ENCODE data around the gene RNF223. TPM values are rescaled to one million over a fixed set of nuclear protein-coding genes. Genes with fewer than 3 reads are reported as not detected.

The RNF223 gene
- total RNA-seq, 1 donor from 2014 or later: not detected

DNA sequence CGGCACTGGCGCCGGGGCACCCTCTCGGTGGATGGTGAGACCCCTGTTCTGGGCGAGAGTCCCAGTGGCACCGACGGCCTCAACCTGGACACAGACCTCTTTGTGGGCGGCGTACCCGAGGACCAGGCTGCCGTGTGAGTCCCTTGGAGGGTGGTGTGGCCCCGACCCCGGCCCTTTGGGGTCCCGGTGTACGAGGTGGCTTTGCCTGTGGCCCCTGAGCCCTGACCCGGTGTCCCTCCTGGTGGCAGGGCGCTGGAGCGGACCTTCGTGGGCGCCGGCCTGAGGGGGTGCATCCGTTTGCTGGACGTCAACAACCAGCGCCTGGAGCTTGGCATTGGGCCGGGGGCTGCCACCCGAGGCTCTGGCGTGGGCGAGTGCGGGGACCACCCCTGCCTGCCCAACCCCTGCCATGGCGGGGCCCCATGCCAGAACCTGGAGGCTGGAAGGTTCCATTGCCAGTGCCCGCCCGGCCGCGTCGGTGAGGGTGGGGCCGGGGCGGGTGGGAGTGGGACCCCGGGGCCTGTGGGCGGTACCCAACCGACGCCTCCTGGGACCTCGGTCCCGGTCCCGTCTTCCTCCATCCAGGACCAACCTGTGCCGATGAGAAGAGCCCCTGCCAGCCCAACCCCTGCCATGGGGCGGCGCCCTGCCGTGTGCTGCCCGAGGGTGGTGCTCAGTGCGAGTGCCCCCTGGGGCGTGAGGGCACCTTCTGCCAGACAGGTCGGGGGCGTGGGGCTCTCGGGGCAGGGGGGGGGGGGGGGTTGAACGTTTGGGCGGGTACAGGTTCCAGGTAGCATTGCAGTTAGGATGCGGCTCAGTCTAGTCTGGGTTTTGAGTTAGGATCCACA lies 24.6 kb downstream of the RNF223 start:
- Histone ChIP-seq H3K27me3 (ENCODE audit: low read depth) (no peaks in the 10 kb centered on the region), H3K4me1 (peaks cover 3% of the 10 kb centered on the region), H3K27ac (replicated peaks) (no peak overlapping the region), H3K36me3 (peaks cover 50% of the 10 kb centered on the region), H3K9me3 (replicated peaks) (no peaks in the 10 kb centered on the region), H3K4me3 (no peak overlapping the region)
- intact Hi-C loops (cut with micrococcal nuclease): no loop called here
- TF ChIP-seq, protein P1, sequence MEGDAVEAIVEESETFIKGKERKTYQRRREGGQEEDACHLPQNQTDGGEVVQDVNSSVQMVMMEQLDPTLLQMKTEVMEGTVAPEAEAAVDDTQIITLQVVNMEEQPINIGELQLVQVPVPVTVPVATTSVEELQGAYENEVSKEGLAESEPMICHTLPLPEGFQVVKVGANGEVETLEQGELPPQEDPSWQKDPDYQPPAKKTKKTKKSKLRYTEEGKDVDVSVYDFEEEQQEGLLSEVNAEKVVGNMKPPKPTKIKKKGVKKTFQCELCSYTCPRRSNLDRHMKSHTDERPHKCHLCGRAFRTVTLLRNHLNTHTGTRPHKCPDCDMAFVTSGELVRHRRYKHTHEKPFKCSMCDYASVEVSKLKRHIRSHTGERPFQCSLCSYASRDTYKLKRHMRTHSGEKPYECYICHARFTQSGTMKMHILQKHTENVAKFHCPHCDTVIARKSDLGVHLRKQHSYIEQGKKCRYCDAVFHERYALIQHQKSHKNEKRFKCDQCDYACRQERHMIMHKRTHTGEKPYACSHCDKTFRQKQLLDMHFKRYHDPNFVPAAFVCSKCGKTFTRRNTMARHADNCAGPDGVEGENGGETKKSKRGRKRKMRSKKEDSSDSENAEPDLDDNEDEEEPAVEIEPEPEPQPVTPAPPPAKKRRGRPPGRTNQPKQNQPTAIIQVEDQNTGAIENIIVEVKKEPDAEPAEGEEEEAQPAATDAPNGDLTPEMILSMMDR (IDR thresholded peaks at IDR 0.05; ENCODE audit: borderline replicate concordance): no peak
- DNase-seq: no peak

GRCh38 chr1:1048765-1049164 lies 25.3 kb downstream of the RNF223 start:
- H3K27ac ChIP-seq (replicated peaks): no peak overlapping the region
- TF ChIP-seq, protein P1 (IDR thresholded peaks at IDR 0.05; ENCODE audit: borderline replicate concordance): no peak
- no peak for DNase-seq
- intact Hi-C loops (cut with micrococcal nuclease): no loop called here
- H3K36me3 ChIP-seq: peaks cover 50% of the 10 kb centered on the region
- H3K9me3 ChIP-seq (replicated peaks): no peaks in the 10 kb centered on the region
- H3K27me3 ChIP-seq (ENCODE audit: low read depth): no peaks in the 10 kb centered on the region
- H3K4me3 ChIP-seq: no peak overlapping the region
- H3K4me1 ChIP-seq: peaks cover 3% of the 10 kb centered on the region

- Histone ChIP-seq H3K27ac (replicated peaks) (no peak overlapping the region), H3K4me3 (no peak overlapping the region), H3K4me1 (peaks cover 3% of the 10 kb centered on the region), H3K36me3 (peaks cover 53% of the 10 kb centered on the region), H3K27me3 (ENCODE audit: low read depth) (no peaks in the 10 kb centered on the region), H3K9me3 (replicated peaks) (no peaks in the 10 kb centered on the region)
- no peak for DNase-seq
- intact Hi-C loops (cut with micrococcal nuclease): no loop called here
- TF ChIP-seq, protein P1 (IDR thresholded peaks at IDR 0.05; ENCODE audit: borderline replicate concordance): no peak
These were observed 26.1 kb downstream of the RNF223 start for GRCh38 chr1:1047963-1048362.

- H3K4me1 ChIP-seq: peaks cover 3% of the 10 kb centered on the region
- H3K36me3 ChIP-seq: peaks cover 53% of the 10 kb centered on the region
- TF ChIP-seq, protein P1 (IDR thresholded peaks at IDR 0.05; ENCODE audit: borderline replicate concordance): no peak
- no peaks in the 10 kb centered on the region for H3K27me3 ChIP-seq (ENCODE audit: low read depth)
- no peak overlapping the region for H3K27ac ChIP-seq (replicated peaks)
- DNase-seq: no peak
- H3K9me3 ChIP-seq (replicated peaks): no peaks in the 10 kb centered on the region
- intact Hi-C loops (cut with micrococcal nuclease): no loop called here
- no peak overlapping the region for H3K4me3 ChIP-seq
These were observed 26.7 kb downstream of the RNF223 start for GRCh38 chr1:1047407-1047806.

GRCh38 chr1:1046767-1047166 lies 27.3 kb downstream of the RNF223 start:
- Histone ChIP-seq H3K4me1 (peaks cover 3% of the 10 kb centered on the region), H3K27ac (replicated peaks) (no peak overlapping the region), H3K27me3 (ENCODE audit: low read depth) (no peaks in the 10 kb centered on the region), H3K9me3 (replicated peaks) (no peaks in the 10 kb centered on the region), H3K4me3 (no peak overlapping the region), H3K36me3 (peaks cover 48% of the 10 kb centered on the region)
- intact Hi-C loops (cut with micrococcal nuclease): no loop called here
- TF ChIP-seq, protein P1 (IDR thresholded peaks at IDR 0.05; ENCODE audit: borderline replicate concordance): no peak
- DNase-seq: no peak
